22Rv1 (cell line): ENCODE measurements around the gene RAB11FIP3.

Experiments
- H3K27ac ChIP-seq: fragments of 450-650 bp; 2 replicates; pipeline ENCODE4 v1.5.1; 2017
- CTCF ChIP-seq: fragments of 450-650 bp; IDR thresholded peaks from 2 replicates; pipeline ENCODE4 v1.5.1; 2017; ENCODE audit warnings: mild to moderate bottlenecking
- ZFX ChIP-seq: fragments of 450-650 bp; IDR thresholded peaks from 2 replicates; pipeline ENCODE4 v1.6.1; 2017; ENCODE audit warnings: antibody characterized with exemption, borderline replicate concordance

Gene RAB11FIP3

DNA sequence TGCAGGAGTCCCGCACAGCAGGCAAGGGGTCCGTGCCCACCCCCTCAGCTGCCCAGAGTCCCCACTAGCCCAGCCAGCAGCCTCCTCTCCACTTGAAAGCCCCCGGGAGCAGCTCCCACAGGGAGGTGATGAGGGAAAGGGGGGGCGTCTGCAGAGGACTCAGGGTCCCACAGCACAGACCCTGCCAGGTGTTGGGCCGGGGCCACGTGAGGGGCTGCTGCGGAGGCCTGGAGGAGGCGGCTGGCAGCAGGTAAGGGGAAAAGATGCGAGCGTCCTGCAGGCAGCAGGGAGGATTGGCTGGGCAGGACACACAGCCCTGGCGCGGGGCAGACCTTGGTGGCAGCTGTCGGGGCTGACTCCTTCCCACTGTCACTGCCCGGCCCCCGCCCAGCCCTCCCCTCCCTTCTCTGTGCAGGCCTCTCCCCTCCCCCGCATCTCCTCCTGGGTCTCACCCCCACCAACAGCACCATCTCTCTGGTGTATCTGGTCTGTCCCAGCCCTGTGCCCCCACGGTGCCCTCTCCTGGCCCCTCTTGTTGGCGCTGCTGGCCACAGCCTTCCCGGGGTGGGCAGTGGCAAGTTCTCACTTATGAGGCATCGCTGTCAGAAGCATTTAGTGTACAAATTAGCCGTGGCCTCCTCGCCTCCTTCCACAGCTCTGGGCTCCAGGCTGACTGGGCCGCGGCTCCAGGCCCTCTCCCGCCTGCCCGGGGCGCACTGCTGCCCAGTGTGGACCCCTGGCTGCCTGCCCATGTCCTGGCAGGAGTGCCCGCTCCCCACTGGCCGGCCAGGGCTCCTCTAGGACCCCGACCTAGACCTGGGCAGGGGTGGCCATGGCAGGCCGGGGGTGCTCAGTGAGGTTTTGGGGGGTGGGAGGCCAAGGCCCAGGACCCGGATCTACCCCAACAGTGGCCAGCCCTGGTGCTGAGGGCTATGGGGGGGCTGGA, 130.4 kb downstream of the RAB11FIP3 start:
- no peak for TF ChIP-seq ZFX
- no peak for TF ChIP-seq CTCF
- H3K27ac ChIP-seq: no peak overlapping the region

GRCh38 chr16:556474-557173, 131.2 kb downstream of the RAB11FIP3 start:
- H3K27ac ChIP-seq: no peak overlapping the region

GRCh38 chr16:557463-558297, 132.2 kb downstream of the RAB11FIP3 start:
- H3K27ac ChIP-seq: no peak overlapping the region
- no peak for TF ChIP-seq ZFX
- no peak for TF ChIP-seq CTCF

More at GRCh38 chr16:556474-557173, 131.2 kb downstream of the RAB11FIP3 start:
- no peak for TF ChIP-seq ZFX
- TF ChIP-seq CTCF: no peak

GRCh38 chr16:558298-559020, 133.0 kb downstream of the RAB11FIP3 start:
- TF ChIP-seq ZFX (no peak), CTCF (no peak)
- H3K27ac ChIP-seq: no peak overlapping the region

GRCh38 chr16:559021-559380, 133.6 kb downstream of the RAB11FIP3 start:
- TF ChIP-seq CTCF (no peak), ZFX (no peak)
- H3K27ac ChIP-seq: no peak overlapping the region

DNA sequence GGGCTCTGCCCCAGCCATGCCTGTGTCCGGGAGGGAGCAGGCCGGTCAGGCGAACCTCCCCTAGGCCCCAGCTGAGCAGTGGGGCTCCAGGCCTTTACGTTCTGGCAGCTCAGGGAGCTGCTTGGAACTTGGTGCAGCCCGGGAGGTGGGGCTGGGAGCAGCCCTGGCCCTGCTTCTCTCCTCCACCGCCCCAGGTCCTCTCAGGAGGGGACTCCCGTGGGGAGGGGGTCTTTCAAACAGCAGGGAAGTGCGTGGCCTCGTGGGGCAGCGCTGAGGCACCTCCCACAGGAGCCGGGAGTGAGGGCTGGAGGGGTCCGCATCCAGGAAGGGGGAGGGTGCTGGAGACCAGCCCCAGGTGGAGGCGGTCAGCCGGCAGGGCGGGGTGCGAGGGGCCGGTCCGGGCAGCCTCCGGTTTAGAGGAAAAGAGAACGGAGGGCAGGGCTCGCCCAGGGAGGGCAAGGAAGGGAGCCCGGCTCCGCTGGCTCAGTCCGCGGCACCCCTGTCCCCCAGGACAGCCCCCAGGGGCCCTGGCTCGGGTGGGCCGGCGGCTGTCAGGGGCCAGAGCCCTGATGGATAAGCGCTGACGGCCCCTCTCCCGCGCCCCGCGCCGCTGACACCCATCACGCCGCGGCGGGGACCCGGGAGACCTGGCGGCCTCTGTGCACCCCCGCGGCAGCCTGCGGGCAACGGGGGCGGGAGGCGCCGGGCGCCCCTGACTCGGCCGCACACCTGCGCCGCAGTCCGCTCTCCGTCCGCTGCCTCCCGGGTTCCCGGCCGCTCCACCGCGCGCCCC, 134.2 kb downstream of the RAB11FIP3 start:
- no peak overlapping the region for H3K27ac ChIP-seq
- TF ChIP-seq CTCF (no peak), ZFX (no peak)
